ENCODE results near the gene THAP5.

THAP5 gene, protein sequence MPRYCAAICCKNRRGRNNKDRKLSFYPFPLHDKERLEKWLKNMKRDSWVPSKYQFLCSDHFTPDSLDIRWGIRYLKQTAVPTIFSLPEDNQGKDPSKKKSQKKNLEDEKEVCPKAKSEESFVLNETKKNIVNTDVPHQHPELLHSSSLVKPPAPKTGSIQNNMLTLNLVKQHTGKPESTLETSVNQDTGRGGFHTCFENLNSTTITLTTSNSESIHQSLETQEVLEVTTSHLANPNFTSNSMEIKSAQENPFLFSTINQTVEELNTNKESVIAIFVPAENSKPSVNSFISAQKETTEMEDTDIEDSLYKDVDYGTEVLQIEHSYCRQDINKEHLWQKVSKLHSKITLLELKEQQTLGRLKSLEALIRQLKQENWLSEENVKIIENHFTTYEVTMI

DNA sequence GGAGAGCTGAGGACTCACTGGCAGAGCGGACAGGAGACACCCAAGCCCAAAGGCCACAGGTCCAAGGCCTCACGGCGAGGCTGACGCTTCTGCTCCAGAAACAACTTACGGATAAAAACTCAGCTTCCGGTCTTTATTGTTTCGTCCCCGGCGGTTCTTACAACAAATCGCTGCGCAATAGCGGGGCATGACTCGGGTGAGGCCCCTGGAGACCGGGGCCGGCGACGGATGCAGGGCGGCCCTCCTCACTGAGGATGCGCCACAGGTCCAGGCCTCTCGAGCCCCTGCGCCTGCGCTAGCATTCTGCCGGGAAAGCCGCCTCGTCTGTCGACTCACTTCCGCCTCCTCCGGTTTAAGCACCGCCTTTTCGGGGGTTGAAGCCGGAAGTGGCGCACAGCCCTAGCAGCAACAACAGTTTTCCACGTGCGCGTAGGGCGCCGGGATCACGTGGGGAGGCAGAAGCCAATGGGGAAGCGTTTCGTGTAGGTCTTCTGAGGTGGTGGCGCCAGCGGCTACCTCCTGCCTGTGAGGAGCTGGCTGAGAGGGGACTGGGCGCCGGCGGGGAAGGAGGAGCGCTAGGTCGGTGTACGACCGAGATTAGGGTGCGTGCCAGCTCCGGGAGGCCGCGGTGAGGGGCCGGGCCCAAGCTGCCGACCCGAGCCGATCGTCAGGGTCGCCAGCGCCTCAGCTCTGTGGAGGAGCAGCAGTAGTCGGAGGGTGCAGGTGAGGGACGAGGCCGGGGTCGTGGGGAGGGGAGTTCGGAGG, at the start of gene THAP5, which contains the start of gene DNAJB9:
Gene THAP5 (minus strand): TSS at position 326 of the 765 bp plus-strand sequence. CDS start 137 bp downstream, at position 189.
Gene DNAJB9 (plus strand): TSS at position 494 of the 765 bp plus-strand sequence. CDS start 1,853 bp downstream, outside the sequence.
- peak; percentile 99 for DNase-seq (ENCODE audit: low read depth)

DNA sequence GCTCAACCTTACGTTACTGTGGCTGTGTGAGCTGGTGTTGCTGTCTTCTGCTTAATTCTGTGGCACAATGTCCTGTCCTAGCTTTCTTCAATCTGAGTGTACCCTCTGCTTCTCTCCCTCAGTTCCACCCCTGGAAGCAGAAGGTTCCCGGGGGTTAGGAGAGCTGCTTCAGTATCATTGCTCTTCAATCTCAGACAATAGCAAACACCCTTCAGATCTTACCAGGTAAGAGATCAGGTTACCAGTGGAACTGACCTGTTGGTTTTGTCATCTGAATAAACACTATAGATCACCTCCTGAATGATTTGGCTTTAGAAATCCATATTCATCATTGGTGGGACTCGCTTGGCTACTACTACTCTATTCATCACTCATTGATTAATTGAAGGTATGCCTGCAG, 48.5 kb upstream of the THAP5 start:
- no peak for DNase-seq (ENCODE audit: low read depth)

DNA sequence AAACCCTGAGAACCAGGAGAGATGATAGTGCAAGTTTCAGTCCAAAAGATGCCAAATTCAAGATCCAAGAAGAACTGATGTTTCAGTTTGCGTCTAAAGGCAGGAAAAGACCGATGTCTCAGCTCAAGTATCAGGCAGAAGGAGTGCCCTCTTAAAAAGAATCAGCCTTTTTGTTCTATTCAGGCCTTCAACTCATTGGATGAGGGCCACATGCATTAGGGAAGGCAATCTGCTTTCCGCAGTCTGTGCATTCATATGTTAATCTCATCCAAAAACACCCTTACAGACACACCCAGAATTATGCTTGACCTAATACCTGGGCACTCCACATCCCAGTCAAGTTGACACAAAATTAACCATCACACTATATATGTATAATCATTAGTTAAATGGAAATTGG, 45.4 kb upstream of the THAP5 start:
- no peak for DNase-seq (ENCODE audit: low read depth)

DNA sequence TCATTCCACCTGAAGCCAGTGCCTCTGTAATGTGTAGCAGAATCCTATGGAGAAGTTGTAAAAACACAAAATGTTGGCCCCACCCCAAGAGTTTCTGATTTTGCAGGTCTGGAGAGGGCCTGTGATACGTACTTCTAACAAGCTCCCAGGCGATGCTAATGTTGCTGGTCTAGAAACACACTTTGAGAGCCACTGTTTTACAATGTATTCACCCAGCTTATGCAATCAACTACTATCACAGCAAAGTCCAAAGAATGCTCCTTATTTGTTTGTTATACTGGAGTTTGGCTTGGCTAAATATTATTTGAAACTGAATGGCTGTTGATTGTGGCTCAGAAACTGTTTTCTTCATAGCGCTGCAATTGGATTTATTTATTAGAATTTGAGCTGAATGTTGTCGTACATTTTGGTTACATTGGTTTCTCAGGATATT, 44.5 kb upstream of the THAP5 start:
- DNase-seq (ENCODE audit: low read depth) = no peak

DNA sequence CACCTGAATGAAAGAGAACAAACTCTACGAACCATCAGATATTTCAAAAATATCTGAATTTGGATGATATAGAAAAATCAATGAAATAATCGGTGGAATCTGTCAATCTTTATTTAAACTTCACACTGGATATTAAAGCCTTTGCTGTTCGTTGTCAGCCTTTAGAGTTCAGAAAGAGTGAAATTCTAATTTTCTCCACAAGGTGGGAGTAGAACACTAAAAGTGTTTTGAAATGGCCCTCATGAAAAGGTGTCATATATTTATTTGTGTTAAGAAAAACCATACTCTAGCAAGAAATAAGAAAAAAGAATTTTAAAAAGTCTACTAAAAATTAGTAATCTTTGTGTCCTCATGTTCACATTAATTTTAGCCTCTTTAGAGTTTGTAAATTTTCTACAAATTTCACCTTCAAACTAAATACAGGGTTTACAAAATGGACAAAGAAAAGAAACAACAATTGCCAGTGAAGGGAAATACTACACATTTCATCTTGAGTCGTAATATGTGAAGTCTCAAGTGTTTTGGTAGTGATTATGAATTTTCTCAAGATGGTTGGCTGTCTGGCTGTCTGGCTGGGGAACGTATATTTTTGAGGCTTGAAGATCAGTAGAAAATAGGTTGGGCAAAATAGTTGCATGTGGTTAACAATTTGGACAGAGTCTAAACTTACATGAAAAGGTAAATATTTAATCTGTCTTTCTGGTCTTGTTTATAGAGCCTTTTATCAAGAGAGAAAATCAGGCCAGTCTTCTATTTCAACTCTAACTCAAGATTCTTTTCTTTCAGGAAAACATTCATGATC, 43.8 kb upstream of the THAP5 start:
- DNase-seq (ENCODE audit: low read depth) = no peak

DNA sequence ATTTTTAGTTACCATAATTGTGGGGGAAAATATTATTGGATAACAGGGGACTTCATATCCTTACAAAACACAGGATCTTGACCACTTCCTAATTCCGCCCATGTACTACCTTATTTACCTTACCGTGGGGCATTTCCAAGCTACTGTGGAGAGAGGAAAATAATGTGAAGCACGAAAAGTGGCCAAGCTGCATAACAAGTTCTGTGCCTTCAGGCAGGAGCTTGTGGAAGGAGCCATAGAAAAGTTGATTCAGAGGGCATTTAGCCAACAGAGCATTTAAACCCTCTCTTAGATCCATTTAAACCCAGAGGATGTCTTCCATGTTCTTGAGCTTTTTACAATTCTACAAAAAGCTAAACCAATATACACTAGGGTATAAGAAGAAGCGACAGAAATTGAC, 41.8 kb upstream of the THAP5 start:
- no peak for DNase-seq (ENCODE audit: low read depth)

DNA sequence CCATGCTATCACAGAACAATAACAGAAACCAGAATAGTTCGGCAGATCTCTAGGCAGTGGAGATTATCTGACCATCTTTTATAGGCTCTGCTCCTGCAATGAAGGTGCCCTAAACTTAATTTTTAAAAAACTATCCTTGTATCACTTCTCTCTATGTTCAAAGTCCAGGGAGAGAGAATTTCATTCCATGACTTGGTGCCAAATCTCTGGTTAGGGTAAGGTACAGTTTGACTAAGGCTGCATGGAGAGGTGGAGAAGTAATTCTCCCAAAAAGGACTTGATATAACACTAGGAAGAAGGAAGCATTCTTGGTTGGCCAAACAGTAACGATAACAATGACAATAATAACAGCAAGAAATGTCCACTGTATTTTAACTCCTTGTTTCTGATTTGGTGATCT, 40.1 kb upstream of the THAP5 start:
- no peak for DNase-seq (ENCODE audit: low read depth)

DNA sequence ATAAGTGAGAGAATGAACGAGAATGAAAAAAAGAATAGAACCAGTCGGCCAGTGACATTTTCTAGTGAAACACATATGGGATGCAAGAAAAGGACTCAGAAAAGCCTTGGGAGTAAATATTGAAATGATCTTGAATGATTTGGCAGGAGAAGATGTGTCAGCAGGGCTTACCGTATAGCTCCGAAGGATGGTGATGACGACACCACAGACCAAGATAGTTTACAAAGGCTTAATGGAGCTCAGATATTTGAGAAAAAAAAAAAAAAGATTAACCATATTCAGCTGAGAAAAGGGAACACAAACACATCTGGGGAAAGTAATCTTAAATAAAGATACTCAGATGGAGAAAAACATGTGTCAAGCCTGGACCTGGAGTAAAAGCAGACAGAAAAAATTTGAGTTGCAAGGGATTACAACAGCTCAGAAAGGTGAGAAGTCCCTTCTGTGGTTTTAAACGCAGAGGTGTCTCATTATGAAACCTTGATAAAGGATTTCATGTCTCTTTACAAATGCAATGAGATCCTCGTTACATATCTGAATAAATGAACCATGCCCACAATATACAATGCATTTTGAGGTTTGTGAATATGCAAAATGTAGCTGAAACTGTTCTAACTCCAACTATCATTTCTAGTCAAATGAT, 36.2 kb upstream of the THAP5 start:
- DNase-seq (ENCODE audit: low read depth) = no peak

DNA sequence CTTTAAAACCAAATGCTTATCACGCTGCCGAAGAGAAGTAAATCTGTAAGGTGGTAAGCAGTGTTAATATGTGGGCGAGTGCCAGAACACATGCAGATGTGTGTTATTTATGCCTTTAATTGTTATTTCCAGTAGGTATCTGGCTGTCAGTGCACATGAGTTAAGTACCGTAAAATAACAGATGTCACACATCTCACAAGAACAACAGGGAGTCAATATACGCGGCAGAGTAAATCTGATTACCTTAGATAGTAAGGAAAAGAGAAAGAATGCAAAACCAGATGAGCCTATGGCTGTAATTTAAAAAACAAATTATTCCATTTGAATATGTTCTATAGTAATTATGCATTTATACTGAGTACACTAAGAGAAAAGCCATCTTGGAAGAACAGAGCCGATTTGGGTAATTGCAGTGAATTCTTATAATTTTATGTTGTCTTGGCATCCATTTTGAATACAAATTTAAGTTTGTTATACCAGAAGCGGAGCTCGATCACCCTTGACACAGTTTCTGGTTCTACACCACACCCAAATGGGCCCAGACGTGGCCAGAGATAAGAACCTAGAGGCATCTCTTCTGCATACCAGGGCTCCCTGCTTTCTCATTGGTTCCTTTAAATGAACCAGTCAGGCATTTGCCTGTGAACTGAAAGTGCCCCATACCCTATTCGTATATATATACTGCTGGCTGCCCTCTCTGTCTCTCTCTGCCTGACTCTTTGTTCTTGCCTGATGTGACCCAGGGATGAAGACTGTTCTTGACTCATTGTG, 35.0 kb upstream of the THAP5 start:
- no peak for DNase-seq (ENCODE audit: low read depth)

DNA sequence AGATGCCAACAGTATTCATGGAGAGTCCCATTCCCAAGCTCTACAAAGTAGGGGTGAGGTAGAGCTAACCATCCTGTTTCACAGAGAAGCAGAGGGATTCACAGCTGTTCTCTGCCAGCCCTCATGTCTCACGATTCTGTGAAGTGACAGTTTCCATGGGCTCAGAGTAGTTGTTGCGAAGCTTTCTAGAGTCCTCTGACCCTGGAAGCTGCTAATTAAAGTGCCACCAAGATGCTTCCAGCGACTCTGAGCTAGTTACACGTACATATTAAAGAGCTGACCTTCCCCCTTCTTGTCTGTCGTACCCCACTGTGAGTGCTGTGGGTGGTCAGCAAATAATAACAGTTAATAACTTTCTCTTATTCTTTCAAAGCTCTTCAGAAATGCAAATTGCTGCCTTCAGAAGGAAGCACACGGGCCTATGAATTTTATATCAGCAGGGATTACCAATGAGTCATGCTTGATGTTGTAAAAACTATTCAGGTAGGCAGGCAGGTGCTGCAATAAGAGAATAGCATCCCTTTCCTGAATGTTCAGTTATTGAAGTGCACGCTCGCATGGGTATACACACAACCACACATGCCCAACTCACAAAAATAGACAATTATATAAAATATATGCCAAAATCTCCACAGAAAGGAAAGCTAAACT, 34.3 kb upstream of the THAP5 start:
- DNase-seq (ENCODE audit: low read depth) = no peak

DNA sequence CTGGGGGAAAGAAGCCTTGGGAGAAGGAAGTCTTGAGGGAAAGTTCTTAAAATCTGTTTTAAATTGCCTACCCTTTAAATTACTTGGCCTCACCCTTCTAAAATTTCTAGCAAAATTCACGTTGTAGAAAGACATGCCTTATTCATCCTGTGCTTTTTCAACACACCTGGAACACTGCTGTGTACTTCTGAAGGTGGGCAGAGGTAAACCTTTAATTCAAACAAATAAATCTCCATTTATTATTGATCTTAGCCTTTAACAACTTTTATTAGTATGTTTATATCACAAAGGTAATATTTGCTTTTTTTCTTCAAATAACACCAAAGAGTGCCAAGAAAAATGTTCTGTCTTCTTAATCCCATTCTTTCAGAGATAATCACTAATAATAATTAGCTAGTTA, 30.9 kb upstream of the THAP5 start:
- no peak for DNase-seq (ENCODE audit: low read depth)

DNA sequence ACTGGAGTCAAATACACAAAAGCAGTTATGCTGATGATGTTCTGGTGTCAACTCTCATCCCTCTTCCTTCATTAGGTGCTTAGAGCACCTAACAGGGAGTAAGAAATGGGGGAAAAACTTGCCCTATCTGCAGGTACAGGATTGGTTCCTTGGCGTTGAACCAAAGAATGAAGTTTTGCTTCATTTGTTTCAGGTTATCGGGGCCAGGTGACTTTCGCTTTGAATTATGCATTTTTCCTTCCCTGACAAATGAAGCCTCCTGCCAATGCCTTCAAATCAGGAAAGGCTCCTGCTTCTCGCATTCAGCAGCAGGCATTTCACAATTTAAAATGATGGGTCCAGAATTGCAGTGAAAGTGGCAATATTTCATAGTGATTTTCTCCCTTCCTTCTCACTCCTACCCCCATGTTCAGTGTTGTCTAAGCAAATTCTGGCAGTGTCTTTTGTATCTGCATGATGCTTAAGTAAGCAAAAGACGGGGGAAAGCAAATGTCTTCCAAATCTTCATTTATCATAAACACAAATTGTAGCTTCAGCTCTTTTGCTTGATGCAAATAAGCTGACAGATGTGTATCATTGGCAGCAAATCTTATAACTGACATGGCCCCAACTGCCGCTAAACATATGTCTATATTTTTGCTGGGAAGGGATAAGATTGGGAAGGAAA, 29.5 kb upstream of the THAP5 start:
- no peak for DNase-seq (ENCODE audit: low read depth)

DNA sequence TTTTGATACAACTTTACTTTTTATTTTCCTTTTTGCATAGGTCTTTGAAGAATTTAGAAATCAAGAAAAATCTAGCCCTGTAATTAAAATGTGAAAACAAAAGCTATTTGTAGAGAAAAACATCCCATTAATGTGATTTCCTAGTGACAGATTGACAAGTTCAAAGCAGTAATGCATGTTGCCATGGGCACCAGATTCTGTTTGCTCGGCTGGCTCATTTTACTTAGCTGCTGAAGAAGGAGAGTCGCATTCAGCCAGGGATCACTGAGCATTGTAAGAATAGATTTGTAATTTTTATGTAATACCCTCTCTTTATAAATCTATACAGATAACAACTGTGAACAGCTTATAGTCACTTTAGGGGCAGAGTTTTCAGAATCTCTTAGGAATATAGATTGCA, 28.6 kb upstream of the THAP5 start:
- DNase-seq (ENCODE audit: low read depth) = no peak

DNA sequence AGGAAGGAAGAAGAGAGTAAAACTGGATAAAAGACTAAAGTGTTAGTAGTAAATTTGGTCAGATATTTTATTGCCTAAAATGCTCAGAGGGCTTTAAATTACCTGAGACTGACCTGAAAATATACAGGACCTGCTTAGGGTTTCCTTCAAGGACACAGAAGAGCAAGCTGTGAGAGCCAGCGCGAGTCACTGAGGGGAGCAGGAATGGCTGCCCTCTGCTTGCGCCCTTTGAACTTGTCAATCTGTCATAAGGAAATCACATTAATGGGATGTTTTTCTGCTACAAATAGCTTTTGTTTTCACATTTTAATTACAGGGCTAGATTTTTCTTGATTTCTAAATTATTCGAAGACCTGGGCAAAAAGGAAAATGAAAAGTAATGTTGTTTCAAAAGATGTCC, 27.1 kb upstream of the THAP5 start:
- DNase-seq (ENCODE audit: low read depth) = no peak

DNA sequence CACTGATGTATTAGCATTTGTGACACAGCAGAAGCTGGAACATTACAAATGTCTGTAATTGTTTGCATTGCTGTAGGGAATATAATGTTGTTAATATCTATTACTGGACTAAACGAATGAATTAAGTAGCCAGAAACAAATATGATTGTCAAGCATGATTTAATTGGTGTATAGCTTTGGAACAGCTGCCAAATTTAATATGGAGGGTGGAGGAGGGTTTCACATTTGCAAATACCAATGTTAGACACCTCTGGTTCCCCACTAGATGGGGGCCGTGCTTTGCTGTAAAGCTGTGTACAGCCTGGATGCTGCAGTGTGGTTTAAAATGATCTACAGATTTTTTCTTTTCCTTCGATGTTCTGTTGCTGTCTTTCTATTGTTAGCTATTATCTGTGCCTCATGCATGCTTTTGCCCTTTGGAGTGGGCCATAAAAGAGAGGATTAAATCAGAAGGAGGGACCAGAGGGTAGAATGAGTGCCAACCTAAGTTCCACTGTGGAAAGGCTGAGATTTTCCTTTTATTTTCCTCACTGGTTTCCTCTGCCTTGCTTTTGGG, 23.2 kb upstream of the THAP5 start:
- DNase-seq (ENCODE audit: low read depth) = no peak

DNA sequence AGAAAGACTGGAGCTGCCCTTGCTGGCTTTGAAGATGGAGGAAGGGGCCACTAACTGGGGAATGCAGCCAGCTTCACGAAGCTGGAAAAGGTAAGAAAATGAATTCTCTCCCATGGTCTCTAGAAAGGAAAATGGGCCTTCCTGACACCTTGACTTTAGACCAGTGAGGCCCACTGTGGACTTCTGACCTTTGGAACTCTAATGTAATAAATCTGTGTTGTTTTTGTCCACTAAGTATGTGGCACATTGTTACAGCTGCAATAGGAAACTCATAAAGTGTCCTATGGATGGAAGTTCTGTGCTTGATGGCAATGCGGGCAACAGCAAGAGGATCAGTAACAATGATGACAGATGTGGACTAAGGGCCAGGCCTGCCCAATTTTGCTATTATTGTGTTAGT, 21.1 kb upstream of the THAP5 start:
- no peak for DNase-seq (ENCODE audit: low read depth)

DNA sequence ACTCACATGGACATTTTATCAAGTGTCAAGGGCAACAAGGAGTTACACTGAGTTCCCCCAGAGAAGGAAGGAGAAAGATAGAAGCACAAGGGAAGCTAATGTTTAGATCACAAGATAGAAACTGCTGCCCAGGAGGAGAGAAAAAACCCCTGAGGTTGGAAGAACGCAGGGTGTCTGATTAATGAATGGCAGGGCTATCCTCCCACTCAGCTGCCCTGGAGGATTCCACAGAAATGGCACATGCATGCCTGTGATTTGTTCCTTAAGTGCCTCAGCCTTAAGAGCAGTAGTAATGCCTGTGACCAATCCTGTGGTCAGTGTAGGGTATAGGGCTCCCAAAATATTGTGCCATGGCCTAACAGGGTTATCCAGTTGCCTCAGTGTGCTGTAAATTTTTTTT, 20.4 kb upstream of the THAP5 start:
- no peak for DNase-seq (ENCODE audit: low read depth)

DNA sequence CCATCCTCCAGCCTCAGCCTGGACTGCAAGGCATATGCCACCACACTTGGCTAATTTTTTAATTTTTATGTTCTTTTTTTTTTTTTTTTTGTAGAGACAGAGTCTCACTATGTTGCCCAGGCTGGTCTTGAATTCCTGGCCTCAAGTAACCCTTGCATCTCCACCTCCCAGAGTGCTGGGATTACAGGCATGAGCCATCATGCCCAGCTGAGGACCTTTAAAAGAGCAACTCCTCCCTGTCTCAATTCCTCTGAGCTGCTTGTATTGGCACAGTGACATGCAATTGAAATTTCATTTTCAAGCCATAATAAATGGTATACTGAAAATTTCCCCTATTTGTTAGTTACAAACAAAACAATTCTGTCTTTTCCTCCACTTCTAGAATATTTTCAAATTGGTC, 19.7 kb upstream of the THAP5 start:
- no peak for DNase-seq (ENCODE audit: low read depth)

DNA sequence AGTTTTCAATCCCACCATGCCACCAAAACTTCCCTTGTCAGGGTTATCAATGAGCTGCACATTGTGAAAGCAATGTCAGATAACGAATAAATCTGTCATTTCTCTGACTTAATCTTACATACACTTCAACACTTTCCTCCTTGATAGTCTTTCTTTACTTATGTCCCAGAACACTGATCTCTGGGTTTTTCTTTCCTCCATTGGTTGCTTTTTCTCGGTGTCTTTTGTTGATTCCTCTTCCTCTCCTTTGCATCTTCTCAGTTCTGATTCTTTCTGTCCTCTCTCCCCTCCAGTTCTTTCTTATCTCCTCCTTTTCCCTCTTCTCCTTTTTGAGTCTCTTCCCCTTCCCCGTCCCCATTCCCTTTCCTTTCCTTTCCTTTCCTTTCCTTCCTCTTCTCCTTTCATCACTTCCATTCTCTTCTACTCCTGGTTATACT, 16.8 kb upstream of the THAP5 start:
- DNase-seq (ENCODE audit: low read depth) = no peak

DNA sequence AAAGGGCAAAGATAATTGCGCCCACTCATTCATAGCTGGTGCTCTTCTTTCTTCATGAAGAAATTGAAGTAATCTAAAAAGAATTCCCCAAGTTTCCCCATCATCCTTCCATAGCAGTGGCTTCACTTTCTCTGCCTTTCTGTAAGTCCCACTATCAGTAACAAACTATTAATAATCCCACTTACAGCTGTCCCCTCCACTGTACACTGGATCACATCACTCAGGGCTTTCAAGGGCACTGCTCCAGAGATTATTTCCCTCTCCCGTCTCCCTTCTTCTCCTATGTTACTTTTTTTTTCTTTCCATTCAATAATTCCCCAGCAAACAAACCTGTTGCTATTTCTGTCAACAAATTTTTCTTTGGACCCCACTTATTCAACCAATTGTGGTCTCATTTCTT, 16.3 kb upstream of the THAP5 start:
- DNase-seq (ENCODE audit: low read depth) = no peak
